ENCODE data around the gene NBEA.

Gene NBEA

DNA sequence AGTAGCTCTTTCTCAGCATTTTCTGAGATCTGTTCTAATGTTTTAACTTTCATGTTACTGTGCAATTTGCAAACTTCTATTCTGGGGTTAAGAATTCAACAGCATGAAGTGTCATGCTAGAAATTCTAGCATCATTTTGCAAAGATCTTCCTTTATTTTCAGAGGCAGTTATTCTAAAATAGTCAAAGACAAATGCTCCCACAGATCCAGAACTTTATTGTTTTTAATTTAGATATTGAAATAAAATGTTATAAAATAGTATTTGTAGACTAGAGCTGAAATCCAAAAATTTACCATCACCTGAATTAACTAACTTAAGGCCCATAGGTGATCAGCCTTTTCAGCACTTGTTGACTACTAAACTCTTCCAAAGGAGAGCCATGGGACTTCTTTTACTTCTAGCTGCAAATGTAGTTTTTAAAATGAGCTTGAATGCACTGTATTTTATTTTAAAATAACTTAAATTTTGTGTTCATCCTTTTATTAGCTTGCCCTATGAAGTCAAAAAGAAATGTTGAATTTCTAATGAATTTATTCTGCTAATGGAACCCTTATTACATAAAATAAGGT, 531.2 kb downstream of the NBEA start:
- Histone ChIP-seq H3K9me3 (ENCODE audit: control insufficient read depth, low read length) (peaks cover 6% of the 10 kb centered on the region), H3K36me3 (ENCODE audit: control insufficient read depth, insufficient read depth, low read length) (no peaks in the 10 kb centered on the region), H3K4me3 (ENCODE audit: insufficient read depth, low read depth, low read length, poor library complexity, severe bottlenecking) (no peak overlapping the region), H3K4me1 (ENCODE audit: control insufficient read depth, insufficient read depth, low read length, poor library complexity, severe bottlenecking) (no peaks in the 10 kb centered on the region), H3K27me3 (replicated peaks; ENCODE audit: control insufficient read depth, insufficient read depth, low read length, poor library complexity, severe bottlenecking) (peaks cover 35% of the 10 kb centered on the region), H3K27ac (ENCODE audit: insufficient read depth, low read length, poor library complexity, severe bottlenecking) (no peak overlapping the region)
- DNase-seq = no peak

DNA sequence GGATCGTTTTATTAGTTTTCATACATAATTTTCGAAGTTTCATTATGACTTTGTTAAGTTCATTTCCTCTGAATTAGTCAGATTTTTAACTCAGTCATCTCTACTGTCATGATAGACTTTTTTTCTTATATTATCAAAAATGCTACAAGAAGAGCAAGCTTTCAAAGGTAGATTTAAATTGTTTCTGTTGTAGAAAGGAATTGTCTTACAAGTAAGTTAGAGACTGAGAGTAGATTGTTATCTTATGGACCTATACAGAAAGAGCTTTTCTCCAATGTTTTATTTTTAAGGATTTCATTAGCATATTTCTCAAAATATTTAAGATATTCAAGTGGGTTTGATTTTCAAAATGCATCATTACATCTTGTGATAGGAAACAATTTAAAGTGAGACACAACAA, 531.7 kb downstream of the NBEA start:
- H3K9me3 ChIP-seq (ENCODE audit: control insufficient read depth, low read length) = peaks cover 6% of the 10 kb centered on the region
- H3K4me1 ChIP-seq (ENCODE audit: control insufficient read depth, insufficient read depth, low read length, poor library complexity, severe bottlenecking) = no peaks in the 10 kb centered on the region
- peaks cover 35% of the 10 kb centered on the region for H3K27me3 ChIP-seq (replicated peaks; ENCODE audit: control insufficient read depth, insufficient read depth, low read length, poor library complexity, severe bottlenecking)
- no peak for DNase-seq
- H3K27ac ChIP-seq (ENCODE audit: insufficient read depth, low read length, poor library complexity, severe bottlenecking) = no peak overlapping the region
- H3K4me3 ChIP-seq (ENCODE audit: insufficient read depth, low read depth, low read length, poor library complexity, severe bottlenecking) = no peak overlapping the region
- H3K36me3 ChIP-seq (ENCODE audit: control insufficient read depth, insufficient read depth, low read length) = no peaks in the 10 kb centered on the region

DNA sequence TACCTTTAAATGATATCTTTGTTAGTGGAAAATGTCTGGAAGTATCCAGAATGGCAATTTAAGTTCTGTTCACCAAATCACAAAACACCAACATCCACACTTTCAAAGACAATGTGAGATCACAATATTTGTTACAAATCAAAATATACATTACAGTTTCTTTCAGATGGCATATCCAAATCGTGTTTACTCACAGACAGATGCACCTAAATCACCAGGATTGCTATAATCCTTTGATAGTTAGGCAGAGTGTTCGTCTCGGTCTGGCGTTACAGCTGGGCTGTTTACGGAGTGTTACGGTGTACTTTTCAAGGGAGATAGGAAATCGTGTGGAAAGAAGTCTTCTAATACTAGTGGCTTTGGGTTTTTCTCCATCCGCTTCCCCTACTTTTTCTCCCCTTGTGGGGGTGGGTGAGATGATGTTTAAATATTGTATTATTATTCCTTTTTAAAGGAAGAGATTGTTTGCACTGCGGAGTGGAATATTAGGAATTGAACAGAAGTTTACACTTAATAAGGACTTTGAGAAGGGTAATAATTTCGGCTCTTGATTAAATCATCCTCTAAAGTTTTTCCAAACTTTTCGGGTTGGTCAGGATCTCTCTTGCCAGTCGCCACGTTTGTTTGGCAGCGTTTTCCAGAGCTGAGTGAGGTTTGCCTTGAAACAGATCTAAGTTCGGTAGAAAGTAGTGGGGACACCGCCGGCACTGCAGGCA, 532.6 kb downstream of the NBEA start:
- peaks cover 6% of the 10 kb centered on the region for H3K9me3 ChIP-seq (ENCODE audit: control insufficient read depth, low read length)
- no peak overlapping the region for H3K4me3 ChIP-seq (ENCODE audit: insufficient read depth, low read depth, low read length, poor library complexity, severe bottlenecking)
- no peak for DNase-seq
- no peak overlapping the region for H3K27ac ChIP-seq (ENCODE audit: insufficient read depth, low read length, poor library complexity, severe bottlenecking)
- H3K4me1 ChIP-seq (ENCODE audit: control insufficient read depth, insufficient read depth, low read length, poor library complexity, severe bottlenecking) = no peaks in the 10 kb centered on the region
- H3K27me3 ChIP-seq (replicated peaks; ENCODE audit: control insufficient read depth, insufficient read depth, low read length, poor library complexity, severe bottlenecking) = peaks cover 35% of the 10 kb centered on the region
- H3K36me3 ChIP-seq (ENCODE audit: control insufficient read depth, insufficient read depth, low read length) = no peaks in the 10 kb centered on the region

DNA sequence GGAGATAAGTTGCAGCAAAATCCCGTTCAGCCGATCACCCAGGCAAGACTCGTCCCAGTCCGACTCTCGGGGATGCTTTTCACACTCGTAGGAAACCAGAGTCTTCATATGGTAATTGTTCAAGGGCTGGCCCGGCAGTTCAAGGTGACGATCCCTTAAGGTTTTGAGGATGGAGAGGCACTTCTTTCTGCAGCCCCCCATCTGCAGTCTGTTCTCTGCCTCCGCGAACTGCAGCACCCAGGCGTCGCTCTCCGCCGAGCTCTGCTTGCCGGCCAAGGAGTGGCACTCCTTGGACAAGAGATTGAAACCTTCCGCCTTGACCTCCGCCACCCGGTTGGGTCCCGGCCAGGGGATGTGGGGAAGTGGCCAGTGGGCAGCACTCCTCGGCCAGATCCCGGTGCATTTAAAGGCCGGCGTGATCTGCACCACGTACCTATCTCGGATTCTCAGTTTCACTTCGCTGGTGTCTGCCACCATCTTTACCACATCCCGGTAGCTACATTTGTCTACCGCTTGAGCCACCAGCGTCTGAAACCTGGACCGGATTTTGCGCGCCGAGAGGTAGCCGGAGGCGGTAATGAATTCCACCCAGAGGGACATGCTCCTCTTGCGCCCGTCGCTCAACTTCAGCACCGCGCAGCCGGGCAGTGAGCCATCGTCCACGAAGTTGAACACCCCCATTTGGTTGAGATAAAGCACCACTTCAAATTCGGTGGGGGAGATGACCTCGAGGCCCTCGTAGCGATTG, 533.3 kb downstream of the NBEA start:
- no peaks in the 10 kb centered on the region for H3K4me1 ChIP-seq (ENCODE audit: control insufficient read depth, insufficient read depth, low read length, poor library complexity, severe bottlenecking)
- DNase-seq = no peak
- no peak overlapping the region for H3K27ac ChIP-seq (ENCODE audit: insufficient read depth, low read length, poor library complexity, severe bottlenecking)
- H3K4me3 ChIP-seq (ENCODE audit: insufficient read depth, low read depth, low read length, poor library complexity, severe bottlenecking) = peak overlapping the region; percentile 29
- H3K9me3 ChIP-seq (ENCODE audit: control insufficient read depth, low read length) = peaks cover 6% of the 10 kb centered on the region
- no peaks in the 10 kb centered on the region for H3K36me3 ChIP-seq (ENCODE audit: control insufficient read depth, insufficient read depth, low read length)
- peaks cover 32% of the 10 kb centered on the region for H3K27me3 ChIP-seq (replicated peaks; ENCODE audit: control insufficient read depth, insufficient read depth, low read length, poor library complexity, severe bottlenecking)

DNA sequence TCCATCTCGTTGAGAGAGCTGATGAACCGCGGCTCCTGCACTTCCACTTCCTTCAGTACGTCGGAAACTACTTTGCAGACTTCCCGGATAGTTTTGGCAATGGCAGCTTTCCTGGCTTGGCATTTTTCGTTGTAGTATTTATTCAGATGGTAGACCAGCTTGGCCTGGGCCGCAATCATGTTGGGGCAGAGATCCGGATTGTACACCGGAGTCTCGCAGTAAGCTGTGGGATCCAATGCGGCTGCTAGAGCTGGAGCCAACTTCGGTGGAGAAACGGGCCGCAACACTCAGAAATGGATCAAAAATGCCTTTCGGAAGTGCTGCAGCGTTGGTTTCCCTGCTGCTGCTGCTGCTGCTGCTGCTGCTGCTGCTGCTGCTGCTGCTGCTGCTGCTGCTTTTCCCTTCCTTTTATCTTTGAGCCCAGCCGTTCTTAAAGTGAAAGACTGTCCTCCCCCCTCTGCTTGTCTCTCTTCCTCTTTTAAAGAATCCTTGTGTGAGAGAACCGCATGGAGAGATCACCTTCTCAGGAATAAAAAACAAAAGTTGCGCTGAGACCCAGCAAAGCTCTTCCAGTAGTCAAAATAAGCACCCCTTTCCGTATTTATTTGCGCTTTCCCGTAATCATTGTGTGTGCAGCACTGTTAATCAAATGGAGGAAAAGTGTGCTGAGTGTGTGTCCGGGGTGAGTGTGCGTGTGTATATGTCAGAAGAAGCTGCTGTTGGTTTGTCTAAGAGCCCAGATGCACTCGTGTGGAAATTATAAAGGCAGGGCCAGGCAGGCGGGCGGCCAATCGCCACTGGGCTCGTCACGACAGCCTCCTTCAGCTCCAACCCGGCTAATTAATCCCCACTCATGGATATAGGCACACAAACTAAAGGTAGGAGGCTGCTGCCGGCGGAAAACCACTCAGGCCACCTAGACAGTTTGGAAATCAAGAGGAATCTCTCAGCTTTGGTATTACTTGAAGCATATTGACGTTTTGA, 534.2 kb downstream of the NBEA start, which contains the start of gene MAB21L1:
MAB21L1 (minus strand) TSS at position 730 of the 984 bp plus-strand sequence; CDS start at position 179, 551 bp downstream.
- DNase-seq = no peak
- H3K27me3 ChIP-seq (replicated peaks; ENCODE audit: control insufficient read depth, insufficient read depth, low read length, poor library complexity, severe bottlenecking) = peaks cover 23% of the 10 kb centered on the region
- peaks cover 6% of the 10 kb centered on the region for H3K9me3 ChIP-seq (ENCODE audit: control insufficient read depth, low read length)
- no peaks in the 10 kb centered on the region for H3K4me1 ChIP-seq (ENCODE audit: control insufficient read depth, insufficient read depth, low read length, poor library complexity, severe bottlenecking)
- H3K27ac ChIP-seq (ENCODE audit: insufficient read depth, low read length, poor library complexity, severe bottlenecking) = no peak within 1 kb of the TSS
- H3K4me3 ChIP-seq (ENCODE audit: insufficient read depth, low read depth, low read length, poor library complexity, severe bottlenecking) = peak within 1 kb of the TSS; percentile 29
- H3K36me3 ChIP-seq (ENCODE audit: control insufficient read depth, insufficient read depth, low read length) = no peaks in the 10 kb centered on the region

DNA sequence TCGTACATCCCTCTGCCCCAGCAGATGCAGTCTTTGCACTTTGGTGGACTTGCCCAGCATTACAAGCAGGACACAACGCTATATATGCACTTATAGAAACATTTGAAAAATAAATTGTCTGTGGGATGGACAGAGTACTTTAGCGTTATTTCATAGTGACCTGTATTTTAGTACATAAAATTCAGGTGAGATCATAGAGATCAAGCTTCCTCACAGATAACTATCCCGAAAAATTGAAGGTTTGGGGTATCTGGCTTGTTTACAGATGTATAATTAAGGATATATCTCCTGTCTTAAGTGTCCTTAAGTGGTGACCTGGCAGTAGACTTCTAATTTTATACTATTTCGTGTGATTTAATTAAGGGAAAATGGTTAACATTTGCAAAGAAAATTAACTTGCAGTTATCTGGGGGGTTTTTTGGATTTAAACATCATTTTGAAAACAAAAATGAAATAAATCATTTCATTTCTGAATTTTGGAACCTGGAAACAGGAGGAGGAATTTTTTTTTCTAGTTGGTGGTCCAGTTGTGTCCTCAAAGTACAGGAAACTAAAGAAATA, 535.4 kb downstream of the NBEA start:
- Histone ChIP-seq H3K36me3 (ENCODE audit: control insufficient read depth, insufficient read depth, low read length) (no peaks in the 10 kb centered on the region), H3K9me3 (ENCODE audit: control insufficient read depth, low read length) (no peaks in the 10 kb centered on the region), H3K27me3 (replicated peaks; ENCODE audit: control insufficient read depth, insufficient read depth, low read length, poor library complexity, severe bottlenecking) (peaks cover 22% of the 10 kb centered on the region), H3K4me3 (ENCODE audit: insufficient read depth, low read depth, low read length, poor library complexity, severe bottlenecking) (no peak overlapping the region), H3K4me1 (ENCODE audit: control insufficient read depth, insufficient read depth, low read length, poor library complexity, severe bottlenecking) (no peaks in the 10 kb centered on the region), H3K27ac (ENCODE audit: insufficient read depth, low read length, poor library complexity, severe bottlenecking) (no peak overlapping the region)
- DNase-seq = no peak

DNA sequence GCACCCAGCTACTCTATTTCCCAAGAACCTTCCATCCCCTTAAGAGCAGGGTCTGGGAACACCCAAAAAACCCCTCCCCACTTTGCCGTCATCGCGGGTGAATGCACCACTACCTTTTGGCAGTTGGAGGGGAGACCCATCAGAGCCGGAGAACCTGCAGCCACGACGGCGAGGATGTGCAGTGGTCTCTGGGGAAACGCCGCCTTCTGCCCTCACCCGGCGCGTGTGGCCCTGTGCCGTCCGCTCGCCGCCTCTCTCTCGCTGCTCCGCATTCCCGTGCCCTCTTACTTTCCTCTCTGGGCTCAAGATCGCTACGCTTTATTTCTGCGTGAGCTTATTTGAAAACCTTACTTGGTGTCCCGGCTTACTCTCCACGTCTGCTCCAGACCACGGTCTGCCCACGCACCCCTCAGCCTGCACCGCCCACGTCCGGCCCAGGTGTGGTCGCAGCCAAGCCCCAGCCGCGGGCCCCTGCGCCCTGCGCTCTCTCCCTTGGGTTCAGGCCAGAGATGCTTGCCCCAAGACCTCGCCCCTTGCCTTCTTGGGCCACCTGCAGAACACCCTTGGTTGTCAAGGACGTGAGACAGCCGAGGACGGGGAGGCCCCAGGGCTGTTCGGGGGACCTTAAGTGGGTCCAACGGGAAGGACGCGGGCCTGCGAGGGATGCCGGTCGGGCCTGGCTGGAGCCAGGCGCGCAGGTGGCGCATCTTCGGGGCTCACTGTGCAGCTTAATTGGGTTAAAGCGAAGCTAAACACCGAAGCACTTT, 536.4 kb downstream of the NBEA start:
- H3K9me3 ChIP-seq (ENCODE audit: control insufficient read depth, low read length) = no peaks in the 10 kb centered on the region
- no peak for DNase-seq
- no peaks in the 10 kb centered on the region for H3K4me1 ChIP-seq (ENCODE audit: control insufficient read depth, insufficient read depth, low read length, poor library complexity, severe bottlenecking)
- no peak overlapping the region for H3K4me3 ChIP-seq (ENCODE audit: insufficient read depth, low read depth, low read length, poor library complexity, severe bottlenecking)
- no peaks in the 10 kb centered on the region for H3K36me3 ChIP-seq (ENCODE audit: control insufficient read depth, insufficient read depth, low read length)
- peaks cover 22% of the 10 kb centered on the region for H3K27me3 ChIP-seq (replicated peaks; ENCODE audit: control insufficient read depth, insufficient read depth, low read length, poor library complexity, severe bottlenecking)
- no peak overlapping the region for H3K27ac ChIP-seq (ENCODE audit: insufficient read depth, low read length, poor library complexity, severe bottlenecking)

DNA sequence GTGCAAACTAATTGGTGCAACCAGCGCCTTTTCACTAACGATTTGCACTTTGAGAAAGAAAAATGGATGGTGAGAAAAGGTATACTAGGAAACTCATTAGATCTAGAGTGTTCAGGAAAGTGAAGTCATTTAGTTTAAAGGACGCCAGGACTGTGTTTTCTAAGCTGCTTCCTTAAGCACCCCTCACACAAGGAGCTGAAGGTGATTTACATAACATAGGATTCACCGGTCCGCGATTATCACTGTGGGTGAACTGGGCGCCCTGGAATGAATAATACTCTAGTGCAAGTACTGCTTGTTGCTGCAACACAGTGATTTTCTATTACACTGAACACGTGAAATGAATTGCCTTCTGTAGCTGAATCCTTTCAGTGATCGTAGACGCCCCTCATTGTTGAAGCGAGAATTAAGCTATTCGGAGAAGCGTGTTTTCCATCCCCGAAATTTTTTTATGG, 537.0 kb downstream of the NBEA start:
- peaks cover 22% of the 10 kb centered on the region for H3K27me3 ChIP-seq (replicated peaks; ENCODE audit: control insufficient read depth, insufficient read depth, low read length, poor library complexity, severe bottlenecking)
- H3K4me3 ChIP-seq (ENCODE audit: insufficient read depth, low read depth, low read length, poor library complexity, severe bottlenecking) = no peak overlapping the region
- H3K36me3 ChIP-seq (ENCODE audit: control insufficient read depth, insufficient read depth, low read length) = no peaks in the 10 kb centered on the region
- DNase-seq = no peak
- H3K4me1 ChIP-seq (ENCODE audit: control insufficient read depth, insufficient read depth, low read length, poor library complexity, severe bottlenecking) = no peaks in the 10 kb centered on the region
- no peak overlapping the region for H3K27ac ChIP-seq (ENCODE audit: insufficient read depth, low read length, poor library complexity, severe bottlenecking)
- H3K9me3 ChIP-seq (ENCODE audit: control insufficient read depth, low read length) = no peaks in the 10 kb centered on the region

DNA sequence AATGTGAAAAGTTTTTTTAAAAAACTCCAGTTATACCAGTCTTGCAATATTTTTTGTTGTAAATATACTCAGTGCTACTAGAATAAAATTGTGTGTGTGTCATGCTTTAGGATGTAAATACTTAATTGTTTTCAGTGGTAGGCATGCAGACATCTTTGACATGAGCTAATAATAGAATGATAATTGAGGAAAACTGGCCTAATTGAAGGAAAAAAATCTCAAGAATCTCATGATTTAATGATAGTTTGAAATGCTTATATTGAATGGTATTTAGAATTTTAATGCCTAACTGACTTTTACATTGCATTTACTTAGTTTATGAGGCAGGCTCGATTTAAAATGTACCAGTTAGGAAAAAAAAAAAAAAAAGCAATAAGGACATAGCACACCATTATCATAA, 537.6 kb downstream of the NBEA start:
- H3K4me3 ChIP-seq (ENCODE audit: insufficient read depth, low read depth, low read length, poor library complexity, severe bottlenecking) = no peak overlapping the region
- no peak for DNase-seq
- H3K27me3 ChIP-seq (replicated peaks; ENCODE audit: control insufficient read depth, insufficient read depth, low read length, poor library complexity, severe bottlenecking) = peaks cover 19% of the 10 kb centered on the region
- H3K36me3 ChIP-seq (ENCODE audit: control insufficient read depth, insufficient read depth, low read length) = no peaks in the 10 kb centered on the region
- H3K9me3 ChIP-seq (ENCODE audit: control insufficient read depth, low read length) = no peaks in the 10 kb centered on the region
- H3K4me1 ChIP-seq (ENCODE audit: control insufficient read depth, insufficient read depth, low read length, poor library complexity, severe bottlenecking) = no peaks in the 10 kb centered on the region
- H3K27ac ChIP-seq (ENCODE audit: insufficient read depth, low read length, poor library complexity, severe bottlenecking) = no peak overlapping the region
